ENCODE results near the gene GGCT.

GRCh38 chr7:30514776-30515175 is 10.1 kb upstream of the GGCT start:
- TF ChIP-seq JUN (IDR thresholded peaks at IDR 0.05; ENCODE audit: borderline replicate concordance, insufficient read depth, insufficient read length, low read depth) (no peak), CTCF (IDR thresholded peaks at IDR 0.05; ENCODE audit: extremely low read depth in 1 of 2, insufficient read depth in 1 of 2, low read depth in 1 of 2, low read length in 2 of 2) (no peak), POLR2AphosphoS5 (IDR thresholded peaks at IDR 0.05; ENCODE audit: insufficient read depth, low read depth, low read length) (no peak)
